Motor neuron (in vitro differentiated cells): ENCODE data around the gene RANBP3. TPM values are rescaled to one million over a fixed set of nuclear protein-coding genes. Genes with fewer than 3 reads are reported as not detected.

Experiments used
- ATAC-seq, 8 experiments: fragments of 200-7000 bp; cut with Tn5 transposase; replicated peaks in 6 of 8; 2 replicates each; pipeline ENCODE4 v1.8.0; 2021; ENCODE audit warnings: mild to moderate bottlenecking in 8 of 8, moderate library complexity in 8 of 8
- H3K27ac ChIP-seq, 2 donors: fragments of 250-450 bp; sonication (Bioruptor Pico); 2 replicates each; pipeline ENCODE4 v1.9.0; 2021; ENCODE audit warnings: antibody characterized with exemption in 2 of 2, mild to moderate bottlenecking in 2 of 2, moderate library complexity in 1 of 2
- H3K4me1 ChIP-seq, 2 donors: fragments of 250-450 bp; sonication (Bioruptor Pico); replicated peaks in 1 of 2; 2 replicates each; pipeline ENCODE4 v1.6.1; 2021; ENCODE audit warnings: antibody characterized with exemption in 2 of 2, mild to moderate bottlenecking in 2 of 2, moderate library complexity in 1 of 2
- H3K4me3 ChIP-seq, 5 donors: fragments of 250-450 bp; sonication (Bioruptor Pico); 2 replicates each; pipeline ENCODE4 v1.9.0; 2021; ENCODE audit warnings: antibody characterized with exemption in 5 of 5, mild to moderate bottlenecking in 5 of 5, moderate library complexity in 4 of 5
- WGBS, 10 experiments: fragments of 450-650 bp; shearing (Covaris generic); methylation state at CpG; one replicate each; pipeline ENCODE4 v1.0.0; 2022; 5-methylcytosine and 5-hydroxymethylcytosine counted together
- in situ Hi-C, 9 experiments: fragments of 400-800 bp; cut with MboI; loops; one replicate each; pipeline ENCODE4 v1.15.0; 2021; ENCODE audit warnings: low sequenced_read_pairs in 9 of 9, low pct_unique_long_range_greater_than_20kb in 2 of 9; ENCODE audit not compliant: unreplicated experiment in 9 of 9
- total RNA-seq, 8 experiments: library from RNA; unstranded; fragments of 300-600 nt; gene quantifications; 2 replicates each; pipeline versions ENCODE4 v1.2.3 to v1.2.4, GENCODE V29; 2022

Gene RANBP3
- total RNA-seq, 8 experiments from 2014 or later, result 31.5 to 69.1 (median 41.0) TPM

DNA sequence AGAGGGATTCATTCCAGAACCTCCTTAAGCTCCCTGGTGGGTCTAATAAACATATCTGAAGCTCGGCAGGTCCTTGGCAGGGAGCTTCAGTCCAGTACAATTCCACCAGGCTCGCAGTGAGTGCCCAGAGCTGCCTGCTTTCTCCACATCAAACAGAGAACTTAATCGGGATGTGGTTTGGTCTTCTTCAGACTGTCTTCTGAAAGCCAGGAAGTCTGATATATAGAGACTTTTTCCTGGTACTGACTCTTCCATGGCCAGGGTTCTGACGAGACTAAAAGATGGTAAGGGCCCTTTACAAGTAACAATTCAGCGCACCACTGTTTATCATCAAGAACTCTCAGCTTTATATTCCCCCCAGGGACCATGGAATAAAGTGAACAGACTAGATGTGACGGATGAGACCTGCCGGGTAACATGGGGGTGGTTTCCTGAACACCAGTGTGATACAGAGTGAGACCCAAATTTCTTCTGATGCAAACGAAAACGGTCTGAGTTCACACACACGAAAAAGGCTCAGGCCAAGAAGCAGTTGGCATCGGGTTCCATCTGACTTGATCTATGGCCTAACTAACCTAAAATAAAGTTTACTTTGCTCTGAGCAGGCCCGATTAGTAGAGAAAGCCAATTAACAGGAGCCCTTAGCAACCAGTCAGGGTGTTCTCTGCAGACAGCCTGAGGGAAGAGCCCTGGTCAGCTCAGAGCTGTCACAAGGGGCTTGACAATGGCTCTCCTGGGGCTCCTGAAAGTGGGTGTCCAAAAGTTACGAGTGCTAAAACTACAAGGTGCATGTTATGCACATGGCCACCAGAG lies 29.0 kb downstream of the RANBP3 start:
- peak in 1 of 8 experiments; percentile 46 for ATAC-seq
- WGBS, 10 experiments, result 22 to 93% (median 55%) methylated on average over 1 to 12 of the region's 13 CpGs; no CpG with 5 or more reads in 2 of the 10 experiments
- H3K4me1 ChIP-seq, result peaks cover 39 to 47% of the 10 kb centered on the region in 2 donors
- no peak overlapping the region for H3K27ac ChIP-seq
- in situ Hi-C loops, result no loop called here
- H3K4me3 ChIP-seq, result no peak overlapping the region

- Histone ChIP-seq H3K27ac (no peak overlapping the region), H3K4me3 (no peak overlapping the region), H3K4me1 (peaks cover 39% of the 10 kb centered on the region in 2 donors)
- WGBS, 10 experiments, result 58 to 100% (median 73%) methylated on average over 1 to 5 of the region's 13 CpGs; no CpG with 5 or more reads in 2 of the 10 experiments
- peak in 7 of 8 experiments; percentile 36 to 71 (median 51) for ATAC-seq
- in situ Hi-C loops, result no loop called here
Measured at GRCh38 chr19:5947435-5947834, 30.5 kb downstream of the RANBP3 start.

- Histone ChIP-seq H3K4me1 (peaks cover 16 to 27% of the 10 kb centered on the region in 2 donors), H3K4me3 (no peak overlapping the region), H3K27ac (no peak overlapping the region)
- 33 to 100% (median 72%) methylated on average over 1 to 7 of the region's 10 CpGs; no CpG with 5 or more reads in 2 of the 10 experiments for WGBS, 10 experiments
- in situ Hi-C loops, result no loop called here
- ATAC-seq, result peak in 5 of 8 experiments; percentile 43 to 59 (median 49)
Measured at GRCh38 chr19:5943623-5944022, 34.3 kb downstream of the RANBP3 start.

GRCh38 chr19:5943045-5943444 lies 34.9 kb downstream of the RANBP3 start:
- H3K4me3 ChIP-seq, result no peak overlapping the region
- ATAC-seq, result no peak
- in situ Hi-C loops, result no loop called here
- WGBS, 10 experiments, result 28 to 83% (median 64%) methylated on average over 1 to 9 of the region's 10 CpGs; no CpG with 5 or more reads in 1 of the 10 experiments
- no peak overlapping the region for H3K27ac ChIP-seq
- H3K4me1 ChIP-seq, result peaks cover 16 to 27% of the 10 kb centered on the region in 2 donors

- Histone ChIP-seq H3K4me1 (peaks cover 7 to 27% of the 10 kb centered on the region in 2 donors), H3K27ac (no peak overlapping the region), H3K4me3 (no peak overlapping the region)
- ATAC-seq, result no peak
- WGBS, 10 experiments, result 73 to 100% (median 81%) methylated on average over 1 to 7 of the region's 11 CpGs; no CpG with 5 or more reads in 2 of the 10 experiments
- in situ Hi-C loops, result no loop called here
Measured at GRCh38 chr19:5941673-5942072, 36.3 kb downstream of the RANBP3 start.

DNA sequence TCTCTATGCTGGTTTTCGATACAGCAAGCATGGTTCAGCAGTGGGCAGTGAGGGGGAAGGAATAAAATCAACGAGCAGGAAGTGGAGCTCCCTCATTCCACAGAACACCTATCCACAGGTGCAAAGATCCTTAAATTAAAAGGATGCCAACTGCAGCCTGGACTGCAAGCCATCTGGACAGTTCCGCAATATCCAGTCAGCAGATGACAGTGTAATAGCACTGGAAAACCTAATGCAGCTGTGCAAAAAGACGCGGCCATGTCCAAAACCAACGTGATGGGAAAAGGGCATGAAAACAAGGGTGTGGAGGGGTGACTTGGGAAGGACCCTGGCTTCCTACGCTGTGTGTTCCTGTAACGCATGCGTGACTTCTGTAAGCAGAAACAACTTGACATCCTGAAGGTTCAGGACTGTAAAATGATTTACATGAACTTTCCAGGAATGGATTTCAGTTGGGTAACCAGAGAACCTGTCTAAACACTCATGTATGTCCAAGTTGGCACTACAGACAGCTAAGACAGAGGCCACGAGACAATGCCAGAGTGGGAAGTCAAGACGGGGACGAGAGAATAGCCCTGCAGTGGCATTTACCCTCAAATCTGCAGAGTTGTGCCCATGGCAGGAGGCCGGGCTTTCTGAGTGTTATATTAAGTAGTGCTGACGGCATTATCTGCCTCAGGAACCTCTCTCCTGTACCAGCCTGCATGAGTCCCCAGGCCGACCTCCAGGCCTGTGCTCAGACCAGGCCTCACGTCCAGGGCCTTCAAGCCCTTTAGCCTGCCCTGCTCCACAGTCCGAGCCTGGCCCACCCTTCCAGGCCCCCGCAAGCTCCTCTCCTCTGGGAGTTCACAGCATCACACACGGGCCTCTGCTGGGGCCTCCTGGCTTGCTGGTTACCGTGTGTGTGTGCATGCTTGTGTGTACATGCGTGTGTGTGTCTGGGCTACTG lies 37.4 kb downstream of the RANBP3 start:
- H3K4me1 ChIP-seq, result peaks cover 7 to 27% of the 10 kb centered on the region in 2 donors
- ATAC-seq, result no peak
- no peak overlapping the region for H3K4me3 ChIP-seq
- H3K27ac ChIP-seq, result no peak overlapping the region
- WGBS, 10 experiments, result 91 to 100% (median 99%) methylated on average over 1 to 10 of the region's 21 CpGs; no CpG with 5 or more reads in 1 of the 10 experiments
- in situ Hi-C loops, result no loop called here

DNA sequence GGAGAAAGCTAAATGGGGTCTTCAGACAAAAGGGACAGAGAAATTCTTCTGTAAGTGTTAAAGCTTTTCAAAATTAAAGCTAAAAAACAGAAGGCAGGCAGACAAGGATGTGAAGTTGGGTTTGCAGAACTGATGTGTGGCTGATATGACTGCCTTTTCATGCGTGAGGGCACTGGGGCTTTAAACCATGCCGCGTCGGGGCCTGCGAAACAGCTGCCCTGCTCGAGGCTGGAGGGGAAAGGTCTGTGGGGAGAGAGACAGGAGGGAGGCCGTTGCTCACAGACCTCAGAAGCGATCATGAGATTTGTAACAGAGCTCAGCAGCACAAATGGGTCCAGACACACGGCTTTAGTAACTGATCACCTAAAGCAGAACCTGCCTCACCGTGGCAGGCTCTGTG lies 40.4 kb downstream of the RANBP3 start:
- Histone ChIP-seq H3K4me3 (no peak overlapping the region), H3K27ac (no peak overlapping the region), H3K4me1 (peaks cover 0 to 12% of the 10 kb centered on the region in 2 donors)
- in situ Hi-C loops, result no loop called here
- 60 to 100% (median 85%) methylated on average over 1 to 8 of the region's 10 CpGs; no CpG with 5 or more reads in 4 of the 10 experiments for WGBS, 10 experiments
- ATAC-seq, result no peak

DNA sequence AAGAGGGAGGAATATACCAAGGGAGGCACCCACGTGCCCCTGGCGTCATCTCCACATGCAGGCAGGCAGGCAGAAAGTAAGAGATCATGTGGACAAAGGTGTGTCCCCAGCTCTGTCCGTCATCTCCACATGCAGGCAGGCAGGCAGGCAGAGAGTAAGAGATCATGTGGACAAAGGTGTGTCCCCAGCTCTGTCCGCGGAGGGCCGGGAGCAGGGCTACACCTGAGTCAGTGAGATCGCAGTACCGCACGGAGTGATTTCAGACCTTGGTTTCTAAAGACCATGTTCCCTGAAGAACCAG lies 41.7 kb downstream of the RANBP3 start:
- in situ Hi-C loops, result no loop called here
- WGBS, 10 experiments, result 79 to 96% (median 83%) methylated on average over 1 to 6 of the region's 9 CpGs; no CpG with 5 or more reads in 6 of the 10 experiments
- Histone ChIP-seq H3K4me3 (no peak overlapping the region), H3K4me1 (no peaks in the 10 kb centered on the region), H3K27ac (no peak overlapping the region)
- ATAC-seq, result peak in 2 of 8 experiments; percentile 52 to 67

DNA sequence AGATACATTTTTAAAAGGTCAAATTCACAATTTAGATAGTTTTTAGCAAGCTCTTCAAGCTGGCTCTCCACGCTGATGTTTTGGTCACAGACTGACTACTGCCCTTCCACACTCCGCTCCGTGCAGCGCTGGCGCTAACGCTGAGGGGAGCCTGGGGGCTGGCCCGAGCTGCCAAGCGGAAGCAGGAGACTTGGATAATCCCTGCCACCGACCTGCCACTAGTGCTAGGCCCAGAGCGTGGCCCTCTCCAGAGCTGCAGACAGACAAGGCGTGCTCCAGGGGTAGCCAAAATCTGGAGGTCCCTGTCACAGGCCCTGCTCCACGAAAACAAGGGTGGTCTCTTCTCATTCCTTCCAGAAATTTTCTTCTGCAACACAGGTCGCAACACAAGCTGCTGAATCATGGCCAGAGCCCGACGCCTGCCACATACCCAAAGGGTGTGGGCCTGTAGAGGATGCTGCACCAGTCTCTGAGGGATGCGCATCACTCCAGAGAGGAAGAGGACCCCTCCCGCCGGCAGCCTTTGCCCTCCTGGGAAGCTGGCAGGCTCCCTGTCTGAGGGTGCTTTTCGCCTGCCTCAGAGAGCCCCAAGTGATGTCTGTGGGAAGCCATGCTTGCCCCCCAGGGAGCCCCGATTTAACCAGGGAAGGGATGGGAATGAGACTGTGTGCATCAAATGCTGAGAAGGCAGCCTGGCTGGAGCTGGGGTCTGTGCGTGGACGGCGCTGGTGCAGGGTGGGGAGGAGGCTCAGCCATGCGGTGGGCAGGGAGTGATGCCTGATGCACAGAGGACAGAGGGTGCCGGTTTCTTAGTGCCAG lies 42.3 kb downstream of the RANBP3 start:
- WGBS, 10 experiments, result 0 to 100% (median 74%) methylated on average over 1 to 20 of the region's 25 CpGs; no CpG with 5 or more reads in 1 of the 10 experiments
- Histone ChIP-seq H3K27ac (no peak overlapping the region), H3K4me3 (no peak overlapping the region), H3K4me1 (no peaks in the 10 kb centered on the region)
- ATAC-seq, result peak in 5 of 8 experiments; percentile 23 to 79 (median 76)
- in situ Hi-C loops, result no loop called here

DNA sequence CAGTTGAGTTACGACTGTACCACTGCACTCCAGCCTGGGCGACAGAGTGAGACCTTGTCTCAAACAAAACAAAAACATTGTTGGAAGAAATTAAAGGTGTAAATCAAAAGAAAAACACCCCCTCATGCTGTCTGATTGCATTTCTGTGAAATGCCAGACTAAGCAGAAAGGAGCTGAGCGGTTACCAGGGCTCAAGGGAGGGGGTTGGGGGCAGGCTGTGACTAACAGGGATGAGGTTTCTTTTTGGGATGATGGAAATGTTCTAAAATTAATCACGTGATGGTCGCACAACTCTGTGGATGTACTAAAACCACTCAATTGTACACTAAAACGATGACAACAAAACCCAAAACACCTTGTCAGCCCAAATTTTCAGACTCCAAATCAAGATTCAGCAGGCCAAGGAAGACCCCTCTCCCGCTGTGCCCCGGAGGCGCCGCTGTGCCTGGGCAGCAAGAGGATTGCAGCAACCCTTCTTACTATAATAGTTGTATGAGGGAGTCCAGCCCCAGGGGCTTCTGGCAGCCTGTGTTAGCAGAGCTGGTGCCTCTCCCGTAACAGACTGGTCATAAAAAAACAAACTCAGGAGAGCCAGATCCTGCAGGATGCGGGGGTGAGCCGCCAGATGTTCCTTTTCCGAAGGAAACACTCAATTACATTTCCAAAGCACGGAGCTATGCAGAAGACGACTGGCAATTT lies 43.0 kb downstream of the RANBP3 start:
- Histone ChIP-seq H3K4me3 (no peak overlapping the region), H3K27ac (no peak overlapping the region), H3K4me1 (no peaks in the 10 kb centered on the region)
- 15 to 95% (median 82%) methylated on average over 4 to 15 of the region's 16 CpGs; no CpG with 5 or more reads in 2 of the 10 experiments for WGBS, 10 experiments
- ATAC-seq, result peak in 3 of 8 experiments; percentile 36 to 91 (median 57)
- in situ Hi-C loops, result no loop called here

GRCh38 chr19:5934069-5934401 lies 43.9 kb downstream of the RANBP3 start:
- Histone ChIP-seq H3K4me1 (no peaks in the 10 kb centered on the region), H3K4me3 (no peak overlapping the region), H3K27ac (no peak overlapping the region)
- WGBS, 10 experiments, result 40 to 100% (median 100%) methylated on average over 1 to 3 of the region's 5 CpGs; no CpG with 5 or more reads in 4 of the 10 experiments
- no peak for ATAC-seq
- in situ Hi-C loops, result no loop called here
